Mesenchymal stem cell (in vitro differentiated cells and primary cell): ENCODE results near the gene SCAPER.
"Not testable (repeated sequence)": the region's sequence is repeated elsewhere in the genome, so short reads cannot be mapped to it uniquely, and the experiment has no call there.

Experiments used
- DNase-seq: peaks from one replicate; pipeline ENCODE4 v3.0.0-alpha.2; 2013
- H2AFZ ChIP-seq: one replicate; pipeline ENCODE4 v1.6.1; 2013; ENCODE audit warnings: low read depth, mild to moderate bottlenecking, control low read depth, inconsistent platforms, low read length, moderate library complexity
- H2AK5ac ChIP-seq: 2 replicates; pipeline ENCODE4 v1.6.1; 2013; ENCODE audit warnings: low read length, moderate library complexity, mild to moderate bottlenecking, inconsistent platforms; ENCODE audit not compliant: severe bottlenecking
- H2BK120ac ChIP-seq: one replicate; pipeline ENCODE4 v1.6.1; 2013; ENCODE audit warnings: low read depth, mild to moderate bottlenecking, inconsistent platforms, low read length, moderate library complexity
- H2BK12ac ChIP-seq, 2 experiments: one replicate each; pipeline ENCODE4 v1.6.1; 2013; ENCODE audit warnings: inconsistent platforms in 2 of 2, low read length in 2 of 2, mild to moderate bottlenecking in 2 of 2, moderate library complexity in 2 of 2, control low read depth in 1 of 2
- H2BK15ac ChIP-seq: one replicate; pipeline ENCODE4 v1.6.1; 2013; ENCODE audit warnings: mild to moderate bottlenecking, low read depth, inconsistent platforms; ENCODE audit not compliant: poor library complexity, severe bottlenecking
- H2BK5ac ChIP-seq: 2 replicates; pipeline ENCODE4 v1.6.1; 2013; ENCODE audit warnings: low read depth, mild to moderate bottlenecking, low read length, control low read depth, inconsistent platforms; ENCODE audit not compliant: poor library complexity, severe bottlenecking
- H3K14ac ChIP-seq, 2 experiments: one replicate each; pipeline ENCODE4 v1.6.1; 2013; ENCODE audit warnings: inconsistent platforms in 2 of 2, low read length in 2 of 2, control low read depth in 1 of 2, mild to moderate bottlenecking in 1 of 2, moderate library complexity in 1 of 2
- H3K18ac ChIP-seq, 2 experiments: one replicate each; pipeline ENCODE4 v1.6.1; 2013; ENCODE audit warnings: inconsistent platforms in 2 of 2, low read length in 2 of 2, control low read depth in 1 of 2, low read depth in 1 of 2, mild to moderate bottlenecking in 1 of 2
- H3K23ac ChIP-seq, 2 experiments: one replicate each; pipeline ENCODE4 v1.6.1; 2013; ENCODE audit warnings: inconsistent platforms in 2 of 2, low read length in 2 of 2, mild to moderate bottlenecking in 2 of 2, moderate library complexity in 2 of 2, control low read depth in 1 of 2
- H3K27ac ChIP-seq: 2 replicates; pipeline ENCODE4 v1.5.1; 2013; ENCODE audit warnings: mild to moderate bottlenecking, moderate library complexity, low read length, control low read depth, inconsistent platforms; ENCODE audit not compliant: poor library complexity, severe bottlenecking
- H3K27me3 ChIP-seq, 2 experiments: 2 replicates each; pipeline versions ENCODE4 v1.6.1 to v1.7.0; 2013; ENCODE audit warnings: low read length in 2 of 2, mild to moderate bottlenecking in 2 of 2, moderate library complexity in 2 of 2, control low read depth in 1 of 2, inconsistent platforms in 1 of 2; ENCODE audit not compliant: control insufficient read depth in 1 of 2, insufficient read depth in 1 of 2
- H3K36me3 ChIP-seq, 2 experiments: 2 replicates each; pipeline versions ENCODE4 v1.6.1 to v1.7.0; 2013; ENCODE audit warnings: low read length in 2 of 2, control low read depth in 1 of 2, inconsistent platforms in 1 of 2, low read depth in 1 of 2, mild to moderate bottlenecking in 1 of 2; ENCODE audit not compliant: insufficient read depth in 2 of 2, control insufficient read depth in 1 of 2
- H3K4ac ChIP-seq, 2 experiments: one replicate each; pipeline ENCODE4 v1.6.1; 2013; ENCODE audit warnings: inconsistent platforms in 2 of 2, low read length in 2 of 2, mild to moderate bottlenecking in 2 of 2, moderate library complexity in 2 of 2, control low read depth in 1 of 2, low read depth in 1 of 2
- H3K4me1 ChIP-seq: 2 replicates; pipeline ENCODE4 v1.6.1; 2013; ENCODE audit warnings: low read depth, low read length, control low read depth; ENCODE audit not compliant: control insufficient read depth, insufficient read depth
- H3K4me2 ChIP-seq: 2 replicates; pipeline ENCODE4 v1.6.1; 2013; ENCODE audit warnings: low read length, mild to moderate bottlenecking, inconsistent platforms; ENCODE audit not compliant: poor library complexity, severe bottlenecking
- H3K4me3 ChIP-seq, 2 experiments: 2 replicates each; pipeline versions ENCODE4 v1.5.1 to v1.7.0; 2013; ENCODE audit warnings: low read length in 2 of 2, mild to moderate bottlenecking in 2 of 2, control low read depth in 1 of 2, low read depth in 1 of 2; ENCODE audit not compliant: insufficient read depth in 1 of 2
- H3K79me1 ChIP-seq: replicated peaks from 2 replicates; pipeline ENCODE4 v1.6.1; 2013; ENCODE audit warnings: mild to moderate bottlenecking, control low read depth, low read length, inconsistent platforms; ENCODE audit not compliant: poor library complexity, severe bottlenecking
- H3K9ac ChIP-seq: 2 replicates; pipeline ENCODE4 v1.7.0; 2013; ENCODE audit warnings: mild to moderate bottlenecking, low read length, moderate library complexity
- H3K9me3 ChIP-seq: 2 replicates; pipeline ENCODE4 v1.7.0; 2013; ENCODE audit warnings: mild to moderate bottlenecking, low read length; ENCODE audit not compliant: control insufficient read depth
- H4K8ac ChIP-seq: one replicate; pipeline ENCODE4 v1.6.1; 2013; ENCODE audit warnings: inconsistent platforms, mild to moderate bottlenecking, low read length, moderate library complexity
- H4K91ac ChIP-seq: one replicate; pipeline ENCODE4 v1.6.1; 2013; ENCODE audit warnings: mild to moderate bottlenecking, low read length, inconsistent platforms
- WGBS: methylation state at CpG from one replicate; pipeline ENCODE4 v1.1.7; 2013; ENCODE audit warnings: mixed read lengths; 5-methylcytosine and 5-hydroxymethylcytosine counted together

Gene SCAPER

GRCh38 chr15:76894174-76894573 lies 11.0 kb downstream of the SCAPER start:
- Histone ChIP-seq H2BK12ac (no peak overlapping the region), H2BK15ac (no peak overlapping the region), H3K23ac (no peak overlapping the region), H2BK120ac (no peak overlapping the region), H2AK5ac (no peak overlapping the region), H3K14ac (no peak overlapping the region), H3K9me3 (peaks cover 2% of the 10 kb centered on the region), H3K79me1 (peaks cover 15% of the 10 kb centered on the region), H3K36me3 (no peaks in the 10 kb centered on the region), H4K91ac (no peak overlapping the region), H3K4me1 (no peaks in the 10 kb centered on the region), H3K9ac (no peak overlapping the region), H3K4me2 (no peak overlapping the region), H3K18ac (no peak overlapping the region), H2AFZ (no peak overlapping the region), H3K27me3 (no peaks in the 10 kb centered on the region), H4K8ac (no peak overlapping the region), H3K27ac (no peak overlapping the region), H2BK5ac (no peak overlapping the region), H3K4ac (no peak overlapping the region), H3K4me3 (no peak overlapping the region)
- 85% methylated on average over 2 of the region's 2 CpGs for WGBS
- no peak for DNase-seq

- H2AFZ ChIP-seq, H3K14ac ChIP-seq, H3K4me1 ChIP-seq, H3K4me3 ChIP-seq, H2BK120ac ChIP-seq, H4K8ac ChIP-seq, H4K91ac ChIP-seq, H3K23ac ChIP-seq, H2BK12ac ChIP-seq, H2AK5ac ChIP-seq, H2BK15ac ChIP-seq, H3K27ac ChIP-seq, H2BK5ac ChIP-seq, H3K18ac ChIP-seq, DNase-seq, H3K4ac ChIP-seq, H3K36me3 ChIP-seq, H3K9me3 ChIP-seq, H3K9ac ChIP-seq, H3K27me3 ChIP-seq, H3K4me2 ChIP-seq: not testable (repeated sequence)
- H3K79me1 ChIP-seq: peaks cover 12% of the 10 kb centered on the region
- WGBS: 100% methylated on average over 2 of the region's 5 CpGs
Measured at GRCh38 chr15:76892836-76893235, 12.3 kb downstream of the SCAPER start.

- not testable (repeated sequence) for H2BK5ac ChIP-seq, H3K4me3 ChIP-seq, H4K91ac ChIP-seq, H3K4ac ChIP-seq, H2AFZ ChIP-seq, H2BK15ac ChIP-seq, H2BK120ac ChIP-seq, H2AK5ac ChIP-seq, H3K27me3 ChIP-seq, H3K27ac ChIP-seq, H3K23ac ChIP-seq, DNase-seq, H2BK12ac ChIP-seq, H3K4me1 ChIP-seq, H3K9me3 ChIP-seq, H3K9ac ChIP-seq, H3K18ac ChIP-seq, H3K4me2 ChIP-seq, H4K8ac ChIP-seq, H3K36me3 ChIP-seq
- 94% methylated on average over 14 of the region's 14 CpGs for WGBS
- H3K14ac ChIP-seq: peak overlapping the region in 1 of 2 experiments; percentile 35
- peaks cover 19% of the 10 kb centered on the region for H3K79me1 ChIP-seq
Measured at GRCh38 chr15:76887280-76888141, 17.6 kb downstream of the SCAPER start.

- Histone ChIP-seq H2AFZ (no peak overlapping the region), H3K27me3 (no peaks in the 10 kb centered on the region), H3K27ac (no peak overlapping the region), H3K23ac (no peak overlapping the region), H3K18ac (no peak overlapping the region), H2BK15ac (no peak overlapping the region), H3K36me3 (peaks cover 3 to 4% of the 10 kb centered on the region in 2 experiments), H2AK5ac (no peak overlapping the region), H2BK12ac (no peak overlapping the region), H3K9ac (no peak overlapping the region), H3K14ac (no peak overlapping the region), H3K79me1 (peaks cover 19% of the 10 kb centered on the region), H3K9me3 (no peaks in the 10 kb centered on the region), H3K4me2 (no peak overlapping the region), H3K4me1 (no peaks in the 10 kb centered on the region), H4K91ac (no peak overlapping the region), H3K4ac (no peak overlapping the region), H3K4me3 (no peak overlapping the region), H2BK120ac (no peak overlapping the region), H4K8ac (no peak overlapping the region), H2BK5ac (no peak overlapping the region)
- DNase-seq: no peak
- 97% methylated on average over 2 of the region's 2 CpGs for WGBS
Measured at GRCh38 chr15:76885212-76885611, 19.9 kb downstream of the SCAPER start.
